Testis (tissue), 2 donors: ENCODE results near the gene SMTNL1.

ENCODE experiments used
- CTCF ChIP-seq, 3 experiments: fragments of 450-650 bp in 2 of 3; fragments of 200-600 bp in 1 of 3; sonication (generic) in 1 of 3; IDR thresholded peaks; one replicate each; pipeline ENCODE4 v1.5.1; 2016 to 2019; ENCODE audit warnings: antibody characterized with exemption in 3 of 3, mild to moderate bottlenecking in 2 of 3, moderate library complexity in 1 of 3
- POLR2A ChIP-seq: fragments of 450-650 bp; IDR thresholded peaks from one replicate; pipeline ENCODE4 v1.6.1; 2017; ENCODE audit warnings: antibody characterized with exemption, mild to moderate bottlenecking, moderate library complexity

GRCh38 chr11:57508341-57509170, 28.8 kb upstream of the SMTNL1 start:
- TF ChIP-seq POLR2A (no peak), CTCF (IDR thresholded peaks at IDR 0.05) (no peak)
